Activated CD4-positive, alpha-beta T cell treated with anti-CD3 and anti-CD28 coated beads for 1 hour (primary cell): Measurements from ENCODE around the gene HSPA4L.

ENCODE experiments used
- DNase-seq: peaks from one replicate; pipeline ENCODE4 v3.0.0-alpha.2; 2020

The HSPA4L gene

GRCh38 chr4:127870688-127871087, 88.6 kb downstream of the HSPA4L start:
- no peak for DNase-seq

- no peak for DNase-seq
Measured at GRCh38 chr4:127875791-127876190, 93.7 kb downstream of the HSPA4L start.

GRCh38 chr4:127880763-127881562, 98.8 kb downstream of the HSPA4L start, which contains the start of gene PLK4:
PLK4 (plus strand) TSS chr4:127880893; CDS start chr4:127881135, 242 bp downstream.
- peak; percentile 89 for DNase-seq

- no peak for DNase-seq
Measured at GRCh38 chr4:127881563-127881864, 99.4 kb downstream of the HSPA4L start.

GRCh38 chr4:127888559-127888958, 106.4 kb downstream of the HSPA4L start:
- DNase-seq: no peak

- no peak for DNase-seq
Measured at GRCh38 chr4:127889903-127890302, 107.8 kb downstream of the HSPA4L start.
